LHCN-M2 (cell line): Measurements from ENCODE around the gene REEP2. TPM values are rescaled to one million over a fixed set of nuclear protein-coding genes. Genes with fewer than 3 reads are reported as not detected.

ENCODE experiments used
- DNase-seq: peaks from one replicate; pipeline ENCODE4 v3.0.0-alpha.2; 2012; ENCODE audit warnings: low read depth
- total RNA-seq: library from RNA; depleted of rRNA; stranded (reverse); fragments of >200 nt; gene quantifications from 2 replicates; pipeline ENCODE4 v1.2.3, GENCODE V29; 2014

The REEP2 gene
- total RNA-seq, 1 experiment from 2014 or later, result 11.0 TPM

GRCh38 chr5:138448481-138449398 is 9.9 kb downstream of the REEP2 start:
- DNase-seq, result peak; percentile 73

- peak; percentile 79 for DNase-seq
These were observed 10.8 kb downstream of the REEP2 start for GRCh38 chr5:138449501-138450239.

GRCh38 chr5:138450971-138451370 is 12.1 kb downstream of the REEP2 start:
- DNase-seq, result no peak

- no peak for DNase-seq
These were observed 13.9 kb downstream of the REEP2 start for GRCh38 chr5:138452720-138453119.

- DNase-seq, result no peak
These were observed 14.7 kb downstream of the REEP2 start for GRCh38 chr5:138453590-138453989.

GRCh38 chr5:138454121-138454520 is 15.3 kb downstream of the REEP2 start:
- no peak for DNase-seq

GRCh38 chr5:138455232-138455930 is 16.5 kb downstream of the REEP2 start:
- no peak for DNase-seq

- DNase-seq, result no peak
These were observed 18.8 kb downstream of the REEP2 start for GRCh38 chr5:138457531-138458275.

- DNase-seq, result no peak
These were observed 19.5 kb downstream of the REEP2 start for GRCh38 chr5:138458384-138458783.

GRCh38 chr5:138458856-138459255 is 20.0 kb downstream of the REEP2 start:
- no peak for DNase-seq

- no peak for DNase-seq
These were observed 20.6 kb downstream of the REEP2 start for GRCh38 chr5:138459311-138459933.

- DNase-seq, result no peak
These were observed 21.3 kb downstream of the REEP2 start for GRCh38 chr5:138460032-138460693.

- peak; percentile 70 for DNase-seq
These were observed 22.7 kb downstream of the REEP2 start for GRCh38 chr5:138461343-138462125.

GRCh38 chr5:138463419-138464007 is 24.7 kb downstream of the REEP2 start:
- DNase-seq, result peak; percentile 29

GRCh38 chr5:138464008-138464387 is 25.1 kb downstream of the REEP2 start:
- peak; percentile 94 for DNase-seq

GRCh38 chr5:138464388-138465260 is 25.8 kb downstream of the REEP2 start:
- DNase-seq, result peak; percentile 99

- DNase-seq, result peak; percentile 95
These were observed 26.6 kb downstream of the REEP2 start, which contains the start of gene EGR1 for GRCh38 chr5:138465261-138466124. Gene EGR1 (plus strand): TSS chr5:138465479. CDS start chr5:138465762, 283 bp downstream.
